Hepatocyte (in vitro differentiated cells): ENCODE measurements around the gene LYRM9.

Experiments
- CTCF ChIP-seq: fragments of 200-600 bp; sonication (generic); IDR thresholded peaks from 2 replicates; pipeline ENCODE4 v1.5.1; 2016; ENCODE audit warnings: antibody characterized with exemption, mild to moderate bottlenecking; ENCODE audit not compliant: poor library complexity
- EZH2 ChIP-seq: fragments of 200-600 bp; sonication (generic); IDR thresholded peaks from 2 replicates; pipeline ENCODE4 v1.6.1; 2016; ENCODE audit warnings: antibody characterized with exemption, mild to moderate bottlenecking, borderline replicate concordance
- EZH2phosphoT487 ChIP-seq: fragments of 200-600 bp; sonication (generic); IDR thresholded peaks from one replicate; pipeline ENCODE4 v1.6.1; 2018; ENCODE audit warnings: antibody characterized with exemption, mild to moderate bottlenecking, low read depth, moderate library complexity; ENCODE audit not compliant: unreplicated experiment, severe bottlenecking

- TF ChIP-seq CTCF (no peak), EZH2 (no peak), EZH2phosphoT487 (no peak)
Observed at GRCh38 chr17:27928587-27928986, 35.4 kb upstream of the LYRM9 start.
